ENCODE data around the gene EDAR. TPM values are rescaled to one million over a fixed set of nuclear protein-coding genes. Genes with fewer than 3 reads are reported as not detected.

Gene EDAR
- total RNA-seq, result 1 to 10 TPM in 1 of 2 donors, under 1 TPM in 1; 0.69 to 1.1 TPM

- Histone ChIP-seq H3K27me3 (no peaks in the 10 kb centered on the region), H3K4me1 (no peaks in the 10 kb centered on the region), H3K9ac (ENCODE audit: low read depth in 2 of 2, low read length in 2 of 2) (peak within 1 kb of the TSS in 1 of 2 donors; percentile 48), H3K4me3 (peak within 1 kb of the TSS; percentile 11), H3K27ac (no peak within 1 kb of the TSS), H3K9me3 (no peaks in the 10 kb centered on the region), H3K36me3 (no peaks in the 10 kb centered on the region)
- intact Hi-C loops (cut with DNase I), result loop anchor here (5.0 kb wide), 1 partner anchor 62 kb away; no protein-coding TSS in a partner anchor
- peak; percentile 52 for TF ChIP-seq CTCF (IDR thresholded peaks at IDR 0.05)
- peak; percentile 82 for DNase-seq
Measured at GRCh38 chr2:108988796-108989713, at the start of gene EDAR. EDAR (minus strand) TSS chr2:108989220; CDS start chr2:108931014, 58,206 bp downstream.

- Histone ChIP-seq H3K9ac (ENCODE audit: low read depth in 2 of 2, low read length in 2 of 2) (no peak overlapping the region), H3K36me3 (no peaks in the 10 kb centered on the region), H3K9me3 (no peaks in the 10 kb centered on the region), H3K4me1 (peaks cover 3% of the 10 kb centered on the region), H3K27me3 (no peaks in the 10 kb centered on the region), H3K27ac (no peak overlapping the region), H3K4me3 (no peak overlapping the region)
- intact Hi-C loops (cut with DNase I), result no loop called here
- DNase-seq, result no peak
- TF ChIP-seq CTCF (IDR thresholded peaks at IDR 0.05), result no peak
Measured at GRCh38 chr2:109033171-109033570, 44.2 kb upstream of the EDAR start.

- Histone ChIP-seq H3K27me3 (no peaks in the 10 kb centered on the region), H3K4me1 (peaks cover 3% of the 10 kb centered on the region), H3K9me3 (no peaks in the 10 kb centered on the region), H3K27ac (peak overlapping the region; percentile 39), H3K36me3 (no peaks in the 10 kb centered on the region), H3K4me3 (peak overlapping the region; percentile 32), H3K9ac (ENCODE audit: low read depth in 2 of 2, low read length in 2 of 2) (peak overlapping the region in 1 of 2 donors; percentile 52)
- DNase-seq, result no peak
- intact Hi-C loops (cut with DNase I), result no loop called here
- TF ChIP-seq CTCF (IDR thresholded peaks at IDR 0.05), result no peak
Measured at GRCh38 chr2:109032229-109032820, 43.3 kb upstream of the EDAR start.

GRCh38 chr2:109031476-109032228 is 42.6 kb upstream of the EDAR start:
- Histone ChIP-seq H3K9ac (ENCODE audit: low read depth in 2 of 2, low read length in 2 of 2) (peak overlapping the region in 1 of 2 donors; percentile 52), H3K4me1 (peaks cover 3% of the 10 kb centered on the region), H3K36me3 (no peaks in the 10 kb centered on the region), H3K4me3 (peak overlapping the region; percentile 32), H3K27me3 (no peaks in the 10 kb centered on the region), H3K27ac (peak overlapping the region; percentile 53), H3K9me3 (no peaks in the 10 kb centered on the region)
- intact Hi-C loops (cut with DNase I), result no loop called here
- TF ChIP-seq CTCF (IDR thresholded peaks at IDR 0.05), result no peak
- DNase-seq, result peak; percentile 61

GRCh38 chr2:109030870-109031475 is 42.0 kb upstream of the EDAR start:
- no peaks in the 10 kb centered on the region for H3K9me3 ChIP-seq
- H3K4me1 ChIP-seq, result peaks cover 3% of the 10 kb centered on the region
- no peak for DNase-seq
- no peaks in the 10 kb centered on the region for H3K36me3 ChIP-seq
- H3K27me3 ChIP-seq, result no peaks in the 10 kb centered on the region
- no peak for TF ChIP-seq CTCF (IDR thresholded peaks at IDR 0.05)
- H3K9ac ChIP-seq (ENCODE audit: low read depth in 2 of 2, low read length in 2 of 2), result peak overlapping the region in 1 of 2 donors; percentile 52
- intact Hi-C loops (cut with DNase I), result no loop called here
- peak overlapping the region; percentile 32 for H3K4me3 ChIP-seq
- H3K27ac ChIP-seq, result peak overlapping the region; percentile 53
